WTC11 (cell line): ENCODE data around the gene NR1I2. TPM values are rescaled to one million over a fixed set of nuclear protein-coding genes. Genes with fewer than 3 reads are reported as not detected.

Experiments used
- ATAC-seq: fragments of 200-7000 bp; cut with Tn5 transposase; 2 replicates; pipeline ENCODE4 v1.10.0; 2021; ENCODE audit warnings: mild to moderate bottlenecking, moderate library complexity
- CTCF ChIA-PET: fragments of 300-600 bp; sonication (Branson Sonifier 250); formaldehyde crosslinking; loops from one replicate; lab custom pipeline; 2021; ENCODE audit warnings: antibody characterized with exemption; lab: Charles Lee
- POLR2A ChIA-PET: fragments of 350-600 bp; sonication (Branson Sonifier 250); formaldehyde crosslinking; loops from one replicate; lab custom pipeline; 2021; ENCODE audit warnings: antibody characterized with exemption; lab: Charles Lee
- DNase-seq: peaks from one replicate; pipeline ENCODE4 v3.0.0; 2021; ENCODE audit warnings: low spot score
- H3K27ac Mint-ChIP-seq: 2 replicates; pipeline ENCODE4 v1.8.0; 2021; ENCODE audit warnings: mixed read lengths
- H3K27me3 Mint-ChIP-seq: 2 replicates; pipeline ENCODE4 v1.8.0; 2021; ENCODE audit warnings: low read depth, mild to moderate bottlenecking, moderate library complexity, mixed read lengths
- H3K36me3 Mint-ChIP-seq: 2 replicates; pipeline ENCODE4 v1.8.0; 2021; ENCODE audit warnings: mixed read lengths
- H3K4me1 Mint-ChIP-seq: 2 replicates; pipeline ENCODE4 v1.8.0; 2022; ENCODE audit warnings: mixed read lengths
- H3K4me3 Mint-ChIP-seq: 2 replicates; pipeline ENCODE4 v1.8.0; 2021; ENCODE audit warnings: mild to moderate bottlenecking, moderate library complexity, mixed read lengths
- H3K9me3 Mint-ChIP-seq: 2 replicates; pipeline ENCODE4 v1.8.0; 2021; ENCODE audit warnings: mixed read lengths
- CREB1 ChIP-seq: sonication (generic); formaldehyde crosslinking; IDR thresholded peaks from 2 replicates; pipeline ENCODE4 v1.8.0; 2023; ENCODE audit warnings: mild to moderate bottlenecking, missing genetic modification reagents
- FOXJ3 ChIP-seq: sonication (generic); formaldehyde crosslinking; IDR thresholded peaks from 2 replicates; pipeline ENCODE4 v1.9.0; 2021; ENCODE audit warnings: missing genetic modification reagents, mild to moderate bottlenecking, borderline replicate concordance
- FOXP1 ChIP-seq: sonication (generic); formaldehyde crosslinking; IDR thresholded peaks from 2 replicates; pipeline ENCODE4 v1.8.0; 2022; ENCODE audit warnings: missing genetic modification reagents, mild to moderate bottlenecking, moderate library complexity, borderline replicate concordance
- IRF2 ChIP-seq: sonication (generic); formaldehyde crosslinking; IDR thresholded peaks from 2 replicates; pipeline ENCODE4 v1.8.0; 2022; ENCODE audit warnings: low read depth, missing genetic modification reagents, borderline replicate concordance
- KAT7 ChIP-seq: sonication (generic); formaldehyde crosslinking; IDR thresholded peaks from 2 replicates; pipeline ENCODE4 v1.8.1; 2023; ENCODE audit warnings: missing genetic modification reagents, mild to moderate bottlenecking, borderline replicate concordance
- NR2C2 ChIP-seq: sonication (generic); formaldehyde crosslinking; IDR thresholded peaks from 2 replicates; pipeline ENCODE4 v1.8.0; 2022; ENCODE audit warnings: mild to moderate bottlenecking, missing genetic modification reagents
- OVOL2 ChIP-seq: fragments of 250-450 bp; sonication (Bioruptor Pico); IDR thresholded peaks from 2 replicates; pipeline ENCODE4 v1.9.0; 2021; ENCODE audit warnings: mild to moderate bottlenecking, borderline replicate concordance
- TCF7 ChIP-seq: sonication (generic); formaldehyde crosslinking; IDR thresholded peaks from 2 replicates; pipeline ENCODE4 v1.8.0; 2022; ENCODE audit warnings: mild to moderate bottlenecking, low read depth, missing genetic modification reagents, moderate library complexity
- ZBTB21 ChIP-seq: sonication (generic); formaldehyde crosslinking; IDR thresholded peaks from 2 replicates; pipeline ENCODE4 v1.8.1; 2023; ENCODE audit warnings: mild to moderate bottlenecking, missing genetic modification reagents, borderline replicate concordance
- ZNF317 ChIP-seq: sonication (generic); formaldehyde crosslinking; IDR thresholded peaks from 2 replicates; pipeline ENCODE4 v1.8.1; 2023; ENCODE audit warnings: low read depth, mild to moderate bottlenecking, moderate library complexity, missing genetic modification reagents, borderline replicate concordance
- ZNF396 ChIP-seq: fragments of 250-450 bp; sonication (Bioruptor Pico); IDR thresholded peaks from 2 replicates; pipeline ENCODE4 v1.8.0; 2021; ENCODE audit warnings: mild to moderate bottlenecking, moderate library complexity, borderline replicate concordance
- ZNF671 ChIP-seq: fragments of 250-450 bp; sonication (Bioruptor Pico); IDR thresholded peaks from 2 replicates; pipeline ENCODE4 v1.8.0; 2021; ENCODE audit warnings: mild to moderate bottlenecking
- total RNA-seq: library from RNA; stranded (reverse); gene quantifications from 3 replicates; pipeline ENCODE4 v1.2.3, GENCODE V29; 2021
- TF ChIP-seq, protein P1 (sequence below): sonication (generic); formaldehyde crosslinking; IDR thresholded peaks from 2 replicates; pipeline ENCODE4 v1.8.1; 2023; ENCODE audit warnings: mild to moderate bottlenecking, moderate library complexity, missing genetic modification reagents
- TF ChIP-seq, protein P2 (sequence below): sonication (generic); formaldehyde crosslinking; IDR thresholded peaks from 2 replicates; pipeline ENCODE4 v1.8.1; 2023; ENCODE audit warnings: mild to moderate bottlenecking, missing genetic modification reagents, moderate library complexity
- TF ChIP-seq, protein P3 (sequence below): fragments of 250-450 bp; sonication (Bioruptor Pico); conservative IDR thresholded peaks from 2 replicates; pipeline ENCODE4 v1.9.0; 2021; ENCODE audit warnings: mild to moderate bottlenecking
- TF ChIP-seq, protein P4 (sequence below): sonication (generic); formaldehyde crosslinking; IDR thresholded peaks from 2 replicates; pipeline ENCODE4 v1.8.1; 2022; ENCODE audit warnings: mild to moderate bottlenecking, moderate library complexity, missing genetic modification reagents
- TF ChIP-seq, protein P5 (sequence below): fragments of 200-600 bp; IDR thresholded peaks from 2 replicates; pipeline ENCODE4 v1.8.0; 2022; ENCODE audit warnings: antibody characterized with exemption
- TF ChIP-seq, protein P6 (sequence below): sonication (generic); formaldehyde crosslinking; IDR thresholded peaks from 2 replicates; pipeline ENCODE4 v1.8.1; 2022; ENCODE audit warnings: missing genetic modification reagents, borderline replicate concordance
- TF ChIP-seq, protein P7 (sequence below): sonication (generic); formaldehyde crosslinking; IDR thresholded peaks from 2 replicates; pipeline ENCODE4 v1.8.0; 2022; ENCODE audit warnings: mild to moderate bottlenecking, missing genetic modification reagents
- TF ChIP-seq, protein P8 (sequence below): fragments of 250-450 bp; sonication (Bioruptor Pico); IDR thresholded peaks from 2 replicates; pipeline ENCODE4 v1.9.0; 2021; ENCODE audit warnings: mild to moderate bottlenecking

Gene NR1I2
- total RNA-seq, 1 experiment from 2014 or later: 1.7 TPM

DNA sequence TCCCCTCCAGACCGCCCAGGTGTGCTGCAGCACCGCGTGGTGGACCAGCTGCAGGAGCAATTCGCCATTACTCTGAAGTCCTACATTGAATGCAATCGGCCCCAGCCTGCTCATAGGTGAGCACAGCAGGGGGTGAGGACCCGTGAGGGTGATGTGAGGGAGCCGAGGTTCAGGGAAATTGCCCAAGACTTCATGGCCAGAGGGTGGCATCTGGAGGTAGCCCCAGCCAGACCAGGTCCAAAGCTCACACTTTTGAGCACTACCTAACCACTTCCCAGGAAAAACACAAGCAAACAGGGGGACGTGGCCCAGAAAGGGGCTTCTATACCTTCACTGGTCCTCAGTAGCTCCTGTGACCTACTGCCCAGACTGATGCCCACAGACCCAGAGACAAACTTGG lies 33.8 kb downstream of the NR1I2 start (continued):
- TF ChIP-seq, protein P1, sequence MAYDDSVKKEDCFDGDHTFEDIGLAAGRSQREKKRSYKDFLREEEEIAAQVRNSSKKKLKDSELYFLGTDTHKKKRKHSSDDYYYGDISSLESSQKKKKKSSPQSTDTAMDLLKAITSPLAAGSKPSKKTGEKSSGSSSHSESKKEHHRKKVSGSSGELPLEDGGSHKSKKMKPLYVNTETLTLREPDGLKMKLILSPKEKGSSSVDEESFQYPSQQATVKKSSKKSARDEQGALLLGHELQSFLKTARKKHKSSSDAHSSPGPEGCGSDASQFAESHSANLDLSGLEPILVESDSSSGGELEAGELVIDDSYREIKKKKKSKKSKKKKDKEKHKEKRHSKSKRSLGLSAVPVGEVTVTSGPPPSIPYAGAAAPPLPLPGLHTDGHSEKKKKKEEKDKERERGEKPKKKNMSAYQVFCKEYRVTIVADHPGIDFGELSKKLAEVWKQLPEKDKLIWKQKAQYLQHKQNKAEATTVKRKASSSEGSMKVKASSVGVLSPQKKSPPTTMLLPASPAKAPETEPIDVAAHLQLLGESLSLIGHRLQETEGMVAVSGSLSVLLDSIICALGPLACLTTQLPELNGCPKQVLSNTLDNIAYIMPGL: no peak
- TF ChIP-seq OVOL2 (CRISPR knock-in tag): no peak
- no peak for TF ChIP-seq IRF2
- no peak for TF ChIP-seq NR2C2

DNA sequence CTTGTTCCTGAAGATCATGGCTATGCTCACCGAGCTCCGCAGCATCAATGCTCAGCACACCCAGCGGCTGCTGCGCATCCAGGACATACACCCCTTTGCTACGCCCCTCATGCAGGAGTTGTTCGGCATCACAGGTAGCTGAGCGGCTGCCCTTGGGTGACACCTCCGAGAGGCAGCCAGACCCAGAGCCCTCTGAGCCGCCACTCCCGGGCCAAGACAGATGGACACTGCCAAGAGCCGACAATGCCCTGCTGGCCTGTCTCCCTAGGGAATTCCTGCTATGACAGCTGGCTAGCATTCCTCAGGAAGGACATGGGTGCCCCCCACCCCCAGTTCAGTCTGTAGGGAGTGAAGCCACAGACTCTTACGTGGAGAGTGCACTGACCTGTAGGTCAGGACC lies 35.2 kb downstream of the NR1I2 start:
- H3K27me3 Mint-ChIP-seq: no peaks in the 10 kb centered on the region
- DNase-seq (no peak), ATAC-seq (no peak)
- H3K4me1 Mint-ChIP-seq: peaks cover 9% of the 10 kb centered on the region
- CTCF ChIA-PET: interaction anchor here (0.6 to 1.4 kb wide), 2 partner anchors 9 to 66 kb away, joined by 3 to 5 read pairs; no protein-coding TSS in a partner anchor
- no peaks in the 10 kb centered on the region for H3K9me3 Mint-ChIP-seq
- H3K4me3 Mint-ChIP-seq: no peak overlapping the region
- no peak overlapping the region for H3K27ac Mint-ChIP-seq
- no peak for TF ChIP-seq KAT7 (CRISPR knock-in tag)
- TF ChIP-seq, protein P2, sequence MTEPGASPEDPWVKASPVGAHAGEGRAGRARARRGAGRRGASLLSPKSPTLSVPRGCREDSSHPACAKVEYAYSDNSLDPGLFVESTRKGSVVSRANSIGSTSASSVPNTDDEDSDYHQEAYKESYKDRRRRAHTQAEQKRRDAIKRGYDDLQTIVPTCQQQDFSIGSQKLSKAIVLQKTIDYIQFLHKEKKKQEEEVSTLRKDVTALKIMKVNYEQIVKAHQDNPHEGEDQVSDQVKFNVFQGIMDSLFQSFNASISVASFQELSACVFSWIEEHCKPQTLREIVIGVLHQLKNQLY (CRISPR knock-in tag): no peak
- no peak for TF ChIP-seq CREB1
- TF ChIP-seq FOXP1 (CRISPR knock-in tag): no peak
- TF ChIP-seq FOXJ3 (CRISPR knock-in tag): no peak
- TF ChIP-seq, protein P3, sequence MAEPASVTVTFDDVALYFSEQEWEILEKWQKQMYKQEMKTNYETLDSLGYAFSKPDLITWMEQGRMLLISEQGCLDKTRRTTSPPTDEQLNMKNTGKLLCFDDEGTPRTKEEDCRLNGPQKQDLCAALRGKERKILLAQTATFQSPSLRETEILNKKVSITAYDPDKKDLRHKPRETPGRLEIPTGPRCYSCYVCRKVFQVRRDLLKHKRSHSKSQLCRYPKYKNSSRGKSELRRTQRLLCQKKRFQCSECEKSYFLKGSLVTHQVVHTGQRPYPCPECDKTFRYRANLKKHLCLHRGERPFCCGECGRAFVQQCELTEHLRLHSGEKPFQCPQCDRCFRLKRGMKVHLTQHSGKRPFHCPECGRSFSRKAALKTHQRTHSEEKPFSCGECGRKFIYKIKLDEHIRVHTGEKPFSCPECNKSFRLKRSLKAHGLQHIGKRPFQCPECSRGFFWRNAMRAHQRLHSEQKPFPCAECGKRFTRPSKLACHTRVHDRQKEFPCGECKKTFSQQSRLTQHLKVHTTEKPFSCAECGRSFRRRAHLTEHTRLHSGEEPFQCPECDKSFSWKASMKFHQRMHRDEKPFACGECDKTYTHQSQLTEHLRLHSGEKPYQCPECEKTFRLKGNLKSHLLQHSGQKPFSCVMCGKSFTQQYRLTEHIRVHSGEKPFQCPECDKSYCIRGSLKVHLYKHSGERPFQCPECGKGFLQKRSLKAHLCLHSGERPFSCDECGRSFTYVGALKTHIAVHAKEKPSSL (CRISPR knock-in tag): no peak
- no peak for TF ChIP-seq TCF7 (CRISPR knock-in tag)
- TF ChIP-seq, protein P4, sequence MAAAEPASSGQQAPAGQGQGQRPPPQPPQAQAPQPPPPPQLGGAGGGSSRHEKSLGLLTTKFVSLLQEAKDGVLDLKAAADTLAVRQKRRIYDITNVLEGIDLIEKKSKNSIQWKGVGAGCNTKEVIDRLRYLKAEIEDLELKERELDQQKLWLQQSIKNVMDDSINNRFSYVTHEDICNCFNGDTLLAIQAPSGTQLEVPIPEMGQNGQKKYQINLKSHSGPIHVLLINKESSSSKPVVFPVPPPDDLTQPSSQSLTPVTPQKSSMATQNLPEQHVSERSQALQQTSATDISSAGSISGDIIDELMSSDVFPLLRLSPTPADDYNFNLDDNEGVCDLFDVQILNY (CRISPR knock-in tag): no peak
- TF ChIP-seq ZBTB21 (CRISPR knock-in tag): no peak
- TF ChIP-seq, protein P5, sequence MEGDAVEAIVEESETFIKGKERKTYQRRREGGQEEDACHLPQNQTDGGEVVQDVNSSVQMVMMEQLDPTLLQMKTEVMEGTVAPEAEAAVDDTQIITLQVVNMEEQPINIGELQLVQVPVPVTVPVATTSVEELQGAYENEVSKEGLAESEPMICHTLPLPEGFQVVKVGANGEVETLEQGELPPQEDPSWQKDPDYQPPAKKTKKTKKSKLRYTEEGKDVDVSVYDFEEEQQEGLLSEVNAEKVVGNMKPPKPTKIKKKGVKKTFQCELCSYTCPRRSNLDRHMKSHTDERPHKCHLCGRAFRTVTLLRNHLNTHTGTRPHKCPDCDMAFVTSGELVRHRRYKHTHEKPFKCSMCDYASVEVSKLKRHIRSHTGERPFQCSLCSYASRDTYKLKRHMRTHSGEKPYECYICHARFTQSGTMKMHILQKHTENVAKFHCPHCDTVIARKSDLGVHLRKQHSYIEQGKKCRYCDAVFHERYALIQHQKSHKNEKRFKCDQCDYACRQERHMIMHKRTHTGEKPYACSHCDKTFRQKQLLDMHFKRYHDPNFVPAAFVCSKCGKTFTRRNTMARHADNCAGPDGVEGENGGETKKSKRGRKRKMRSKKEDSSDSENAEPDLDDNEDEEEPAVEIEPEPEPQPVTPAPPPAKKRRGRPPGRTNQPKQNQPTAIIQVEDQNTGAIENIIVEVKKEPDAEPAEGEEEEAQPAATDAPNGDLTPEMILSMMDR: no peak
- TF ChIP-seq ZNF671: no peak
- TF ChIP-seq ZNF396 (CRISPR knock-in tag): no peak
- TF ChIP-seq ZNF317 (CRISPR knock-in tag): no peak
- TF ChIP-seq, protein P6, sequence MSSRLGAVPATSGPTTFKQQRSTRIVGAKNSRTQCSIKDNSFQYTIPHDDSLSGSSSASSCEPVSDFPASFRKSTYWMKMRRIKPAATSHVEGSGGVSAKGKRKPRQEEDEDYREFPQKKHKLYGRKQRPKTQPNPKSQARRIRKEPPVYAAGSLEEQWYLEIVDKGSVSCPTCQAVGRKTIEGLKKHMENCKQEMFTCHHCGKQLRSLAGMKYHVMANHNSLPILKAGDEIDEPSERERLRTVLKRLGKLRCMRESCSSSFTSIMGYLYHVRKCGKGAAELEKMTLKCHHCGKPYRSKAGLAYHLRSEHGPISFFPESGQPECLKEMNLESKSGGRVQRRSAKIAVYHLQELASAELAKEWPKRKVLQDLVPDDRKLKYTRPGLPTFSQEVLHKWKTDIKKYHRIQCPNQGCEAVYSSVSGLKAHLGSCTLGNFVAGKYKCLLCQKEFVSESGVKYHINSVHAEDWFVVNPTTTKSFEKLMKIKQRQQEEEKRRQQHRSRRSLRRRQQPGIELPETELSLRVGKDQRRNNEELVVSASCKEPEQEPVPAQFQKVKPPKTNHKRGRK (CRISPR knock-in tag): no peak
- TF ChIP-seq, protein P7, sequence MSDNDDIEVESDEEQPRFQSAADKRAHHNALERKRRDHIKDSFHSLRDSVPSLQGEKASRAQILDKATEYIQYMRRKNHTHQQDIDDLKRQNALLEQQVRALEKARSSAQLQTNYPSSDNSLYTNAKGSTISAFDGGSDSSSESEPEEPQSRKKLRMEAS (CRISPR knock-in tag): no peak
- TF ChIP-seq, protein P8, sequence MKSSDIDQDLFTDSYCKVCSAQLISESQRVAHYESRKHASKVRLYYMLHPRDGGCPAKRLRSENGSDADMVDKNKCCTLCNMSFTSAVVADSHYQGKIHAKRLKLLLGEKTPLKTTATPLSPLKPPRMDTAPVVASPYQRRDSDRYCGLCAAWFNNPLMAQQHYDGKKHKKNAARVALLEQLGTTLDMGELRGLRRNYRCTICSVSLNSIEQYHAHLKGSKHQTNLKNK (CRISPR knock-in tag): no peak
- TF ChIP-seq, all 79 proteins: peak for 0
- H3K36me3 Mint-ChIP-seq: no peaks in the 10 kb centered on the region
- POLR2A ChIA-PET: no interaction called here
